PFSK-1 (cell line): ENCODE results near the gene MYO1C.

Experiments used
- FOXP2 ChIP-seq: optimal IDR thresholded peaks from 2 replicates; pipeline ENCODE3; 2011; ENCODE audit warnings: borderline replicate concordance, control low read depth, inconsistent platforms; ENCODE audit not compliant: insufficient read depth; ENCODE audit errors: extremely low read length, extremely low read depth
- POLR2AphosphoS5 ChIP-seq: IDR thresholded peaks from 2 replicates; pipeline ENCODE4 v1.6.1; 2012; ENCODE audit warnings: low read depth, mild to moderate bottlenecking, control low read depth, low read length, moderate library complexity
- REST ChIP-seq, 2 experiments: IDR thresholded peaks; 2 replicates each; pipeline versions ENCODE4 v1.6.1 to v1.8.0; 2011 to 2012; ENCODE audit warnings: low read depth in 2 of 2, low read length in 2 of 2, control low read depth in 1 of 2, inconsistent platforms in 1 of 2, mild to moderate bottlenecking in 1 of 2, moderate library complexity in 1 of 2; ENCODE audit not compliant: insufficient read depth in 1 of 2
- SIN3A ChIP-seq: IDR thresholded peaks from 2 replicates; pipeline ENCODE4 v1.6.1; 2012; ENCODE audit warnings: mild to moderate bottlenecking, low read length, moderate library complexity, borderline replicate concordance; ENCODE audit not compliant: insufficient read depth
- TAF1 ChIP-seq: IDR thresholded peaks from 2 replicates; pipeline ENCODE4 v1.6.1; 2012; ENCODE audit warnings: low read length, control low read depth, borderline replicate concordance; ENCODE audit not compliant: insufficient read depth

MYO1C gene

GRCh38 chr17:1462164-1463112, 30.0 kb downstream of the MYO1C start:
- no peak for TF ChIP-seq REST (IDR thresholded peaks at IDR 0.05; ENCODE audit: insufficient read depth in 1 of 2, low read depth in 2 of 2, low read length in 2 of 2)
- no peak for TF ChIP-seq POLR2AphosphoS5
- TF ChIP-seq TAF1: no peak
- TF ChIP-seq SIN3A: no peak
- no peak for TF ChIP-seq FOXP2

- TF ChIP-seq SIN3A (no peak), REST (IDR thresholded peaks at IDR 0.05; ENCODE audit: insufficient read depth in 1 of 2, low read depth in 2 of 2, low read length in 2 of 2) (no peak), FOXP2 (no peak)
These were observed 31.1 kb downstream of the MYO1C start for GRCh38 chr17:1461198-1461944.

GRCh38 chr17:1460233-1460632, 32.3 kb downstream of the MYO1C start:
- TF ChIP-seq TAF1 (no peak), SIN3A (no peak), REST (IDR thresholded peaks at IDR 0.05; ENCODE audit: insufficient read depth in 1 of 2, low read depth in 2 of 2, low read length in 2 of 2) (no peak), FOXP2 (no peak), POLR2AphosphoS5 (no peak)

GRCh38 chr17:1455797-1456599, 36.5 kb downstream of the MYO1C start, which contains the start of gene CRK:
TSS of gene CRK (minus strand) at chr17:1456232. CDS start at chr17:1456117, 115 bp downstream.
- no peak for TF ChIP-seq SIN3A
- TF ChIP-seq REST (IDR thresholded peaks at IDR 0.05; ENCODE audit: insufficient read depth in 1 of 2, low read depth in 2 of 2, low read length in 2 of 2): no peak
- peak; percentile 84 for TF ChIP-seq POLR2AphosphoS5
- peak; percentile 78; the same call in 1 of the 2 replicates for TF ChIP-seq TAF1
- peak; percentile 80 for TF ChIP-seq FOXP2
